Calu3 (cell line): ENCODE results near the gene USP40. TPM values are rescaled to one million over a fixed set of nuclear protein-coding genes. Genes with fewer than 3 reads are reported as not detected.

Experiments used
- BruUV-seq: library from RNA; stranded (reverse); fragments of 400-500 nt; replicated peaks from 2 replicates; lab custom pipeline; 2021; lab: Mats Ljungman, UMichigan
- CTCF ChIA-PET: fragments of 300-600 bp; sonication (Branson Sonifier 250); formaldehyde crosslinking; loops from one replicate; lab custom pipeline; 2022; ENCODE audit warnings: antibody characterized with exemption; lab: Charles Lee
- DNase-seq: peaks from one replicate; pipeline ENCODE4 v3.0.0; 2022
- H3K27ac Mint-ChIP-seq: one replicate; pipeline ENCODE4 v1.8.0; 2022; ENCODE audit warnings: mixed read lengths; ENCODE audit not compliant: unreplicated experiment
- H3K27me3 Mint-ChIP-seq: one replicate; pipeline ENCODE4 v1.8.0; 2022; ENCODE audit warnings: mixed read lengths; ENCODE audit not compliant: unreplicated experiment
- H3K36me3 Mint-ChIP-seq: one replicate; pipeline ENCODE4 v1.8.0; 2022; ENCODE audit warnings: mild to moderate bottlenecking, moderate library complexity, mixed read lengths; ENCODE audit not compliant: insufficient read depth, unreplicated experiment
- H3K4me1 Mint-ChIP-seq: one replicate; pipeline ENCODE4 v1.8.0; 2022; ENCODE audit warnings: mild to moderate bottlenecking, low read depth, mixed read lengths; ENCODE audit not compliant: unreplicated experiment
- H3K4me3 Mint-ChIP-seq: one replicate; pipeline ENCODE4 v1.8.0; 2022; ENCODE audit warnings: mild to moderate bottlenecking, low read depth, moderate library complexity, mixed read lengths; ENCODE audit not compliant: unreplicated experiment
- H3K9me3 Mint-ChIP-seq: one replicate; pipeline ENCODE4 v1.8.0; 2022; ENCODE audit warnings: low read depth, mixed read lengths; ENCODE audit not compliant: unreplicated experiment
- intact Hi-C: fragments of 100-400 bp; cut with micrococcal nuclease; formaldehyde crosslinking; loops from one replicate; pipeline ENCODE4 v1.10.0; 2022; ENCODE audit not compliant: unreplicated experiment
- total RNA-seq: library from RNA; stranded (reverse); gene quantifications from 2 replicates; pipeline ENCODE4 v1.2.3, GENCODE V29; 2022
- TF ChIP-seq, protein P1 (sequence below): fragments of 200-600 bp; IDR thresholded peaks from one replicate; pipeline ENCODE4 v1.8.0; 2022; ENCODE audit warnings: antibody characterized with exemption; ENCODE audit not compliant: unreplicated experiment

USP40 gene
- total RNA-seq, 1 experiment from 2014 or later: 44.2 TPM

DNA sequence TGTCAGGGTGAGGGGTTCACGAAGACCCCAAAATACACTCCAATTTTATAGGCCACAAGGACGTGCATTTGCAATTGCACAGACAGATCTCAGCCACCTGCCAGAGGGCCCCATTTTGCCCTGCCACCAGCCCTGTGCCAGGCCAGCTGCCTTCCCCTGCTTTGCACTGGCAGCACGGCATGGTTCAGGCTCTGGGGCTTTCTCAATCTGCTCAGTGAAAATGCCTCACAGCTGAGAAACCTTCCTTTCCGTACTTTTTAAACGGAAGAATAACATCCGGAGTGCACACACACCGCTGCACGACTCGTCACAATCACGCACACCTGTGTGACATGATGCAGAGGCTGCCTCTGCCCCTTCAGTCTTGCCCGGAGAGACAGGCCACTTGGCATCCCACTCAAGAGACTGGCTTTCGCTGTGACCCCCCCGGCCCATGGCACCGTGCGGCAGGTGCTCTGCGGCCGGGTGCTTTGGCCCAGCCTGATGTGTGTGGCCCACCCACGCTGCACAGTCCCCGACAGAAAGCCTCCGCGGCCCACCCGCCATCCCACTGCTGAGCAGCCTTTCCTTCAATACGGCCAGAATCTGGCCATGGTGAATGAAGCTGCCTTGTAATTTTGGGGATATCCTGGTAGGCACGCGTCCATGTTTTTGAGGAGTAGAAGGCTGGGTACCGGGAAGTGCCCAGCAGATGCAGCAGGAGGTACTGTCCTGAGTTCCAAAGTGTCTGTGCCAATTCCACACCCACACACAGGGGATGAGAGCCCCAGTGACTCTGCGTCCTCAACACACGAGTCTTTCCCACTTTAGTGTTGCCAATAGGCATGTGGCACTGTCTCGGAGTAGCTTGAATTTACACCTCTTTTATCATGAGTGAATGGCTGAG lies 88.8 kb downstream of the USP40 start:
- Mint-ChIP-seq H3K27me3 (no peaks in the 10 kb centered on the region), H3K27ac (no peak overlapping the region), H3K9me3 (no peaks in the 10 kb centered on the region), H3K4me1 (no peaks in the 10 kb centered on the region), H3K36me3 (peaks cover 29% of the 10 kb centered on the region), H3K4me3 (no peak overlapping the region)
- no peak for DNase-seq
- intact Hi-C loops: no loop called here
- BruUV-seq: no TSS peak
- TF ChIP-seq, protein P1, sequence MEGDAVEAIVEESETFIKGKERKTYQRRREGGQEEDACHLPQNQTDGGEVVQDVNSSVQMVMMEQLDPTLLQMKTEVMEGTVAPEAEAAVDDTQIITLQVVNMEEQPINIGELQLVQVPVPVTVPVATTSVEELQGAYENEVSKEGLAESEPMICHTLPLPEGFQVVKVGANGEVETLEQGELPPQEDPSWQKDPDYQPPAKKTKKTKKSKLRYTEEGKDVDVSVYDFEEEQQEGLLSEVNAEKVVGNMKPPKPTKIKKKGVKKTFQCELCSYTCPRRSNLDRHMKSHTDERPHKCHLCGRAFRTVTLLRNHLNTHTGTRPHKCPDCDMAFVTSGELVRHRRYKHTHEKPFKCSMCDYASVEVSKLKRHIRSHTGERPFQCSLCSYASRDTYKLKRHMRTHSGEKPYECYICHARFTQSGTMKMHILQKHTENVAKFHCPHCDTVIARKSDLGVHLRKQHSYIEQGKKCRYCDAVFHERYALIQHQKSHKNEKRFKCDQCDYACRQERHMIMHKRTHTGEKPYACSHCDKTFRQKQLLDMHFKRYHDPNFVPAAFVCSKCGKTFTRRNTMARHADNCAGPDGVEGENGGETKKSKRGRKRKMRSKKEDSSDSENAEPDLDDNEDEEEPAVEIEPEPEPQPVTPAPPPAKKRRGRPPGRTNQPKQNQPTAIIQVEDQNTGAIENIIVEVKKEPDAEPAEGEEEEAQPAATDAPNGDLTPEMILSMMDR: no peak
- CTCF ChIA-PET: no interaction called here

DNA sequence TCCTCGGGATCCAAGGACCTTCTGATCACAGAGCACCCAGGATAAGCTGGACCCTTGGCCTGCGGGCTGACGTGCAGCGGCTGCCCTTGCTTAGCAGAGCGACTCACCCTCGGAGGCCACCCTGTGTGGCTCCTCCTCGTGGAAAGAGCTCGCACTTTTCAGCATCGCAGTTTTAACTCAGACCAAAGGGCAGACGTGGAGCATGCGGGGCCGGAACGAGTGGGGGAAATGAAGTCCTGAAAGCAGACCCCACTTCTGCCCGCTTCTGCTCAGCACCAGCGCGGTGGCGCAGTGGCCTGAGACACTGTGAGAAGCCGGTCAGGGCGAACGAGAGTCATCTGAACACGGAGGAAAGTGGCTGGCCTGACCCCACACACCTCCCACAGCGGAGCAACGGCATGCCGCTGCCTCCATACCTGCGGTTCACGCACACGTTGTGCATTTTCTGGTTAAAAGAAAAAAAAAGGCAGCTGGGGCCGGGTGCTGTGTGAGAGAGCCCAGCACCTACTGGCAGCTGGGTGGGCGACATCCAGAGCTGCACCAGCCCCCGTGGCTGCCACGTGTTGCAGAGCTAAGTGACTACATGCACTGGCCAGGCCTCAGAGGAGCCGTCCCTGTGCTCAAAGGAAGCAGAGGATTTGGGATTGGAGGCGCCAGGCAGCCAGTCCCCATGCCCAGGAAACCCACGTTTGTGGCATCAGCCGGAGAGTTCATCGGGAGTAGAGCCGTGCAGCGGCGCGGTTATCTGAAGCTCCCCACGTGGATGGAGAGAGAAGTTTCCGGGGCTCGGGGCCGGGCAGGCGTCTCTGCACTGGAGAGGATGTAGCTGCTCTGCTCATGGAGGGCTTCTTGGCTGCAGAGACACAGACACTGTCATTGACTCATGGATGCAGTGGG lies 89.7 kb downstream of the USP40 start:
- intact Hi-C loops: no loop called here
- H3K27ac Mint-ChIP-seq: no peak overlapping the region
- H3K4me1 Mint-ChIP-seq: no peaks in the 10 kb centered on the region
- H3K4me3 Mint-ChIP-seq: no peak overlapping the region
- CTCF ChIA-PET: no interaction called here
- BruUV-seq: no TSS peak
- peaks cover 31% of the 10 kb centered on the region for H3K36me3 Mint-ChIP-seq
- no peak for DNase-seq
- H3K9me3 Mint-ChIP-seq: no peaks in the 10 kb centered on the region
- TF ChIP-seq, protein P1: no peak
- H3K27me3 Mint-ChIP-seq: no peaks in the 10 kb centered on the region

DNA sequence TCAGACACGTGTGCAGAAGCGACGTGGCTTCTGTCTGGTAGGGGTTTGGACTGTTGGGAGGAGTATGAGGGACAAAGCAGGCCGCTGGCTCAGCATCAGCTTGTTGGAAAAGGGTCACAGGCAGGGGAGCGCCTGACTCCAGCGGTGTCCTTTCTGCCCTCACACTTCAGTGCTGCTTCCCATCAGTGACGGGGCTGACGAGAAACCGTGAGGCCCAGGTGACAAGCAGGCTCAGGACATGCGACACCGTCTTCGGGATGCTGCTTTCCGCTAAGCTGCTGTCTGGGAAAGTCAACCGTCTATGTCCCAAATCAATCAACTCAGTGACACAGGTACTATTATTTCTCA lies 90.5 kb downstream of the USP40 start:
- Mint-ChIP-seq H3K9me3 (no peaks in the 10 kb centered on the region), H3K4me3 (no peak overlapping the region), H3K27me3 (no peaks in the 10 kb centered on the region), H3K4me1 (no peaks in the 10 kb centered on the region), H3K27ac (no peak overlapping the region), H3K36me3 (peaks cover 31% of the 10 kb centered on the region)
- intact Hi-C loops: no loop called here
- CTCF ChIA-PET: no interaction called here
- BruUV-seq: no TSS peak
- TF ChIP-seq, protein P1: no peak
- no peak for DNase-seq

DNA sequence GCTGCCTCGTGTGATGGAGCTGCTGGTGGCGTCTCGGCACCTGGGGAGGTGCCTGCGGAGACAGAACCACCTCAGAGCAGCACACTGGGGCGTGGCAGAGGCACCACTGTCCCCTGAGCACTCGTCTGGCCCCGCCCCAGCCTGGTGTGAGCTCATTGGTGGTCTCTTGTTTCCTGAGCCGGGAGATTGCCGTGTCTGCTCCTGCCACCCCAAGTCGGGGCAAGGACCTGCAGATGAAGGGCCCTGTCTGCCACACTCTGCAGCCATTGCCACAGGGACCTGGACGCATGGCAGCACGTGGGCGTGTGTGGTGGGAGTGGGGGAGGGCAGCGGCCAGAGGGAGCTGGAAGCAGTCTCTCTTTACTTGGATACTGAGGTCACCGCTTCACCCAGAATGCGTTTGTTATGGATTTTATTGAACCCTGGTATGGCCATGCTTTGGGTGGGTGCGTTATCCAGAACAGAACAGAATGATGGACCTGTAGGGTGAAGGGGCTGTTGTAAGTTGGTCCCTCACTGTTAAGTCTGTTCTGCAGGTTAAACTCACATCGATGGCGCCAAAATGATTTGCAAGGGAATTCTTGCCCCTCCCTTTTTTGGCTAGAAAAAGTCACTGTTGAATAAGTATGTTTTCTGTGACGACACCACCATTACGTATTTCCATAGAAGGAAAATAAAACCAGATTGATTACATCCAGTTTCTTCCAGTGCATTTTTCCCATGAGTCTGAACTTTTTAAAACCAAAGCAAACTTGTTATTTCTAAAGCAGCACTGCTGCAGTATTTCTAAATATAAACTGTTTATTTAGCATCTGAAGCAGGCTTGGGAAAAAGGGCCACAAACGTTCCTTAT lies 92.0 kb downstream of the USP40 start:
- DNase-seq: no peak
- TF ChIP-seq, protein P1: no peak
- H3K36me3 Mint-ChIP-seq: peaks cover 35% of the 10 kb centered on the region
- no TSS peak for BruUV-seq
- H3K9me3 Mint-ChIP-seq: no peaks in the 10 kb centered on the region
- CTCF ChIA-PET: no interaction called here
- H3K4me3 Mint-ChIP-seq: no peak overlapping the region
- no peaks in the 10 kb centered on the region for H3K4me1 Mint-ChIP-seq
- intact Hi-C loops: no loop called here
- H3K27me3 Mint-ChIP-seq: no peaks in the 10 kb centered on the region
- H3K27ac Mint-ChIP-seq: no peak overlapping the region
